ENCODE measurements around the gene GNAI1.

Gene GNAI1

DNA sequence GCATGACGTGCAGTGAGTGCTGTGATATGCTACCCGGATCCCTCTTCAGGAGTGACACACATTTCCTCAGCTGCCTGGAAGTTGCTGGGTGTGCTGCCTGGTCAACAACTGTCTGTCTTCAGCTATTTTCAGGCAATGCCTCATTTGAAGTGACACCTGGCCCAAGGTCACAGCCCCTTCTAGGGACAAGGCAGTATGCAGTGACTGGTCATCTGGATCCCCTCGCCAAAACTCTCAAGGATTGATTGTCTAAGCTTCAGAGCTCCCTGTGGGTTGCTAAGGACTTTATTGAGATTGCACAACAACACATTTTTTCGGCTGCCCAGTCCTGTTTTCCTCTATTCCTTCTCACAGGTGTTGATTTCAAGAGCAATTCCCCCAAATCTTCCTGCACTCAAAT is 108.8 kb downstream of the GNAI1 start:
- Histone ChIP-seq H3K36me3 (ENCODE audit: control insufficient read depth in 2 of 2, insufficient read depth in 2 of 2, low read length in 2 of 2) (no peaks in the 10 kb centered on the region), H3K27me3 (ENCODE audit: control insufficient read depth in 2 of 2, insufficient read depth in 2 of 2, low read length in 2 of 2) (no peaks in the 10 kb centered on the region), H3K9ac (ENCODE audit: low read depth in 1 of 2, low read length in 2 of 2) (no peak overlapping the region), H3K4me3 (ENCODE audit: low read length in 2 of 2) (no peak overlapping the region), H3K9me3 (ENCODE audit: control insufficient read depth in 2 of 2, low read length in 2 of 2) (no peaks in the 10 kb centered on the region), H3K27ac (ENCODE audit: low read depth in 2 of 2, low read length in 2 of 2) (no peak overlapping the region), H3K4me1 (ENCODE audit: control insufficient read depth in 2 of 2, insufficient read depth in 2 of 2, low read length in 2 of 2) (no peaks in the 10 kb centered on the region)

GRCh38 chr7:80244206-80244916 is 109.7 kb downstream of the GNAI1 start:
- H3K27ac ChIP-seq (ENCODE audit: low read depth in 2 of 2, low read length in 2 of 2): no peak overlapping the region
- no peak overlapping the region for H3K9ac ChIP-seq (ENCODE audit: low read depth in 1 of 2, low read length in 2 of 2)
- no peaks in the 10 kb centered on the region for H3K36me3 ChIP-seq (ENCODE audit: control insufficient read depth in 2 of 2, insufficient read depth in 2 of 2, low read length in 2 of 2)
- H3K4me1 ChIP-seq (ENCODE audit: control insufficient read depth in 2 of 2, insufficient read depth in 2 of 2, low read length in 2 of 2): no peaks in the 10 kb centered on the region
- H3K9me3 ChIP-seq (ENCODE audit: control insufficient read depth in 2 of 2, low read length in 2 of 2): no peaks in the 10 kb centered on the region
- no peak overlapping the region for H3K4me3 ChIP-seq (ENCODE audit: low read length in 2 of 2)
- H3K27me3 ChIP-seq (ENCODE audit: control insufficient read depth in 2 of 2, insufficient read depth in 2 of 2, low read length in 2 of 2): no peaks in the 10 kb centered on the region

DNA sequence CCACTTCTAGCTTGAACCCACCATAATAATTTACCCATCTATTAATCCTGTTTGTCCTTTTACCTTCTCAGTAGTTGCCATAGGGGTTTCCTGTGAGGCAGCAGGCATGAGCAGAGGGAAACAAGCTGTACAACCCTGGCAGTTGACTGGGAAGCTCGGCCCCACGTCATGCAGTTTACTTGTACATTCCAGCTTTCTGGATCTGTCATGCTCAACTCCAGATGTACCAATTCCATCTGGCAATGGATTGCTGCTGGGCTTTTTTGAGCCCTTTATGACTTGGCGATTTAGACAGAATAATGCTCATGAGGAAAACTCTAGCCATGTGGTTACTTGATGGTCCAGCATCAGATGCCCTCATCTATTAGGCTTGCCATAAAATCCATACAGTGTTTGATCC is 112.5 kb downstream of the GNAI1 start:
- H3K36me3 ChIP-seq (ENCODE audit: control insufficient read depth in 2 of 2, insufficient read depth in 2 of 2, low read length in 2 of 2): no peaks in the 10 kb centered on the region
- H3K4me3 ChIP-seq (ENCODE audit: low read length in 2 of 2): no peak overlapping the region
- no peak overlapping the region for H3K9ac ChIP-seq (ENCODE audit: low read depth in 1 of 2, low read length in 2 of 2)
- H3K9me3 ChIP-seq (ENCODE audit: control insufficient read depth in 2 of 2, low read length in 2 of 2): no peaks in the 10 kb centered on the region
- no peaks in the 10 kb centered on the region for H3K27me3 ChIP-seq (ENCODE audit: control insufficient read depth in 2 of 2, insufficient read depth in 2 of 2, low read length in 2 of 2)
- no peaks in the 10 kb centered on the region for H3K4me1 ChIP-seq (ENCODE audit: control insufficient read depth in 2 of 2, insufficient read depth in 2 of 2, low read length in 2 of 2)
- H3K27ac ChIP-seq (ENCODE audit: low read depth in 2 of 2, low read length in 2 of 2): no peak overlapping the region

DNA sequence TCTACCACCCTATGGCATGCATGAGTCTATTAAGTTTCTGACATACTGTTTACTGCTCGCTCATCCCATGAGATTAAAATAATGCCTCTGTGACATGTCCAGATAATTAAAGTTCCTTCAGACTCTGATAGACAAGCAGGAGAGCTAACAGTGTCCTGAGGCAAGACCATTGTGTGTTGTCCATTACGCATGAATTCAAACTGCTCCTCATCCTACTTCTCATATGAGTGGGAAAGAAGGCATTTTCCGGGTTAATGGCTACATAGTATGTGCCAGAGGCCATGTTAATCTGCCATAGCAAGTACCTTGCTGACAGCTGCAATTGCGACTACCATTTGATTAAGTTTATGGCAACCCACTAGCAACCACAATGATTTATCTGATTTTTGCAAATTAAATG is 113.3 kb downstream of the GNAI1 start:
- no peak overlapping the region for H3K27ac ChIP-seq (ENCODE audit: low read depth in 2 of 2, low read length in 2 of 2)
- no peaks in the 10 kb centered on the region for H3K9me3 ChIP-seq (ENCODE audit: control insufficient read depth in 2 of 2, low read length in 2 of 2)
- H3K4me1 ChIP-seq (ENCODE audit: control insufficient read depth in 2 of 2, insufficient read depth in 2 of 2, low read length in 2 of 2): no peaks in the 10 kb centered on the region
- no peaks in the 10 kb centered on the region for H3K27me3 ChIP-seq (ENCODE audit: control insufficient read depth in 2 of 2, insufficient read depth in 2 of 2, low read length in 2 of 2)
- H3K9ac ChIP-seq (ENCODE audit: low read depth in 1 of 2, low read length in 2 of 2): no peak overlapping the region
- no peak overlapping the region for H3K4me3 ChIP-seq (ENCODE audit: low read length in 2 of 2)
- H3K36me3 ChIP-seq (ENCODE audit: control insufficient read depth in 2 of 2, insufficient read depth in 2 of 2, low read length in 2 of 2): no peaks in the 10 kb centered on the region

DNA sequence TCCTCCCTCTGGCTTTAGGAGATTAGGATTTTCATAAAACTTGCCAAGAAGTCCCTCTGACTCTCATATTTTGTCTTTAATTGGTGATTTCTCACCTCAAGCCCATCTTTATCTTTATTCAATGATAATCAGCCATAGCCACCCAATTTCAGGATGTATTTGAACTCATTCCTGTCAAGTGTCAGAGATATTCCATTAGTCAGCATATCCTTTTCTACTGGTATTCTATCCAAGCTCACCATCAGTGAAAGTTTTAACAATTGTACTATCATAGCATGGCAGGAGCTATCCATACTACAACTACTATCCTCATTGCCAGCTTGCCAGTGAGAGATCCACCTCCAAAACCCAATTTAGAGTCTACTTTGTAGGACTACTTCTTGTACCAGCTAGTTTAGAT is 114.6 kb downstream of the GNAI1 start:
- H3K27ac ChIP-seq (ENCODE audit: low read depth in 2 of 2, low read length in 2 of 2): no peak overlapping the region
- no peaks in the 10 kb centered on the region for H3K9me3 ChIP-seq (ENCODE audit: control insufficient read depth in 2 of 2, low read length in 2 of 2)
- no peaks in the 10 kb centered on the region for H3K27me3 ChIP-seq (ENCODE audit: control insufficient read depth in 2 of 2, insufficient read depth in 2 of 2, low read length in 2 of 2)
- no peak overlapping the region for H3K4me3 ChIP-seq (ENCODE audit: low read length in 2 of 2)
- H3K4me1 ChIP-seq (ENCODE audit: control insufficient read depth in 2 of 2, insufficient read depth in 2 of 2, low read length in 2 of 2): no peaks in the 10 kb centered on the region
- H3K9ac ChIP-seq (ENCODE audit: low read depth in 1 of 2, low read length in 2 of 2): no peak overlapping the region
- no peaks in the 10 kb centered on the region for H3K36me3 ChIP-seq (ENCODE audit: control insufficient read depth in 2 of 2, insufficient read depth in 2 of 2, low read length in 2 of 2)

DNA sequence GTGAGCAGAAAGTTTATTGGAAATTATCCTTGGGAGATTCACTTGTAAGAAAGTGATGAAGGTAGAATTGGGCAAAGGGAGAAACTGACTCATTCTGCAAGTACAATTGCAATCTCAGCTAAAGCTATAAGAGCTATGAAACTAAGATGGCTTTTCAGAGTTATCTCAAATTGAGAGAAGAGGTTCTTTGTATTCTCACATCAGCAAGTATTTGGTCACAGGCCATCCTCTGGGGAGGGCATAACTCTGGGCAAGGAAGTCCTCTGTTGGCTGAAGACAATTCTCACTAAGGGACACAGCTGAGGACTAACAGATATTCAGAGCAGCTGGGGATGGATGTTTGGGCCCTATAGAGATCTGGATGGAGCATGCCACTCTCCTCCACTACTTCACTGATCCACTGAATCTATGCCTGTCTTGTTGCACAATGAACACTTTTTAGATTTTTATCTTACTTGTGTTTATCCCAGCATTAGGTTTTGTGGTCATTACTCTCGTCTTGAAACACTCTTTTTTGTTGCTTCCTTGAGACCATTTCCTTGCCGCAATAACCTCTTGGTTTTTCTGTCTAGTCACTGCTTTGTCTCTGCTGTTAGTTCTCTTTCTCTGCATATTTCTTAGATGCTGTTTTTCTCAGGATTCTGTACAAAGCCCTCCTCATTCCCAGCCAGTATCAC is 115.1 kb downstream of the GNAI1 start:
- no peak overlapping the region for H3K9ac ChIP-seq (ENCODE audit: low read depth in 1 of 2, low read length in 2 of 2)
- no peaks in the 10 kb centered on the region for H3K36me3 ChIP-seq (ENCODE audit: control insufficient read depth in 2 of 2, insufficient read depth in 2 of 2, low read length in 2 of 2)
- H3K27me3 ChIP-seq (ENCODE audit: control insufficient read depth in 2 of 2, insufficient read depth in 2 of 2, low read length in 2 of 2): no peaks in the 10 kb centered on the region
- H3K27ac ChIP-seq (ENCODE audit: low read depth in 2 of 2, low read length in 2 of 2): no peak overlapping the region
- H3K9me3 ChIP-seq (ENCODE audit: control insufficient read depth in 2 of 2, low read length in 2 of 2): no peaks in the 10 kb centered on the region
- H3K4me3 ChIP-seq (ENCODE audit: low read length in 2 of 2): no peak overlapping the region
- H3K4me1 ChIP-seq (ENCODE audit: control insufficient read depth in 2 of 2, insufficient read depth in 2 of 2, low read length in 2 of 2): no peaks in the 10 kb centered on the region

DNA sequence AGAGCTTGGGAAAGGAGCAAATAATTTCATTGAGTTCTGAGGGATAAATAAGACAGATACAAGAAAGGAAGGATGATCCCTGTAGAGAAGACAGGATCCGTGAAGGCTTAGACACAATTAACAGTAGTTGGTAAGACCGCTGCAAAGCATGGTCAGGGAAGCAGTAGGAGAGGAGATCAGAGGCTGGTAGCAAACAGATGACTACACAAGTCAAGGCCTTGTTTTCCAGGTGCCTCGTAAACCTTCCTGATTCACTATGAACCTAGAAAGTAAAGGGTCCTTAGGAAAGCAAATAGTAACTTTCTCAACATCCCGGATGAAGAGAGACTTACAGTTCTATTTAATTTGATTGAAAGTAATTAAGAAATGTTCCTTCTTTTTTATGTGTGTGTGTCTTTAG is 118.6 kb downstream of the GNAI1 start:
- Histone ChIP-seq H3K36me3 (ENCODE audit: control insufficient read depth in 2 of 2, insufficient read depth in 2 of 2, low read length in 2 of 2) (no peaks in the 10 kb centered on the region), H3K27me3 (ENCODE audit: control insufficient read depth in 2 of 2, insufficient read depth in 2 of 2, low read length in 2 of 2) (no peaks in the 10 kb centered on the region), H3K4me1 (ENCODE audit: control insufficient read depth in 2 of 2, insufficient read depth in 2 of 2, low read length in 2 of 2) (no peaks in the 10 kb centered on the region), H3K9me3 (ENCODE audit: control insufficient read depth in 2 of 2, low read length in 2 of 2) (no peaks in the 10 kb centered on the region), H3K9ac (ENCODE audit: low read depth in 1 of 2, low read length in 2 of 2) (no peak overlapping the region), H3K4me3 (ENCODE audit: low read length in 2 of 2) (no peak overlapping the region), H3K27ac (ENCODE audit: low read depth in 2 of 2, low read length in 2 of 2) (no peak overlapping the region)

DNA sequence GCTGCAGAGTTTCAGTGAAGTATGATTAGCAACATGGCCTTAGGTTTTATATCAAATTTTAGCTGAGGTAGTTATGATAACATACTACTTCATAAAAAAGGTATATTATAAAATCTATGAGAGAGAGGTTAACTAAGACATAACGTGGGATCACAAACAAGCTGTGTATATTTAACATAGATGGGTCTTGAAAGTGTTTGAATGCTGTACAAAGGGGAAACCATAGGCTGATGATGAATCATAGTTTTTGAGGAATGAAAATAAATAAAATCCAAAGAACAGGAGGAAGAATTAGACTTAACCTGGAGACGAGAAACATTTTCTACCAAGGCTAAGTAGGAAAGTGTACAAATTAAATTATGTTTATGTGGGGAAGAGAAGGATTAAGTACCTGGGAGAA is 119.0 kb downstream of the GNAI1 start:
- no peak overlapping the region for H3K4me3 ChIP-seq (ENCODE audit: low read length in 2 of 2)
- H3K36me3 ChIP-seq (ENCODE audit: control insufficient read depth in 2 of 2, insufficient read depth in 2 of 2, low read length in 2 of 2): no peaks in the 10 kb centered on the region
- H3K4me1 ChIP-seq (ENCODE audit: control insufficient read depth in 2 of 2, insufficient read depth in 2 of 2, low read length in 2 of 2): no peaks in the 10 kb centered on the region
- H3K9me3 ChIP-seq (ENCODE audit: control insufficient read depth in 2 of 2, low read length in 2 of 2): no peaks in the 10 kb centered on the region
- no peak overlapping the region for H3K9ac ChIP-seq (ENCODE audit: low read depth in 1 of 2, low read length in 2 of 2)
- no peaks in the 10 kb centered on the region for H3K27me3 ChIP-seq (ENCODE audit: control insufficient read depth in 2 of 2, insufficient read depth in 2 of 2, low read length in 2 of 2)
- no peak overlapping the region for H3K27ac ChIP-seq (ENCODE audit: low read depth in 2 of 2, low read length in 2 of 2)

DNA sequence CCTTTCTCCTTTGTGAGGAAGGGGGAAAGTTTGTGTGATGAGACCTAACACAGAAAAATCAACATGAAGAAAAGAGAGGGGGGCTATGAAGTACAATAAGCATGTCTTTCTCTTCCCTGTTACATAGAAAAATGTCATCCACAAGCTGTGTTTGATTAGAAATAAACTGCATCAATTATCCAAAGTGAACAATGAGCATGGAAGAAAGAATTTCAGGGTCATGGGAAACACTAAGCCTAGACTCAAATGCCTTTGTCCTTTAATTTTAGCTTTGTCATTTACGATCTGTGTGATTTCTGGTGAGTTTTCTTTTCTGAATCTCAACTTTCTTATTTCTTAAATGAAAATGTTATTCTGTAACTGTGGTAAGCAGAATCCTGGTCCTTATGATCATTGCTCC is 121.0 kb downstream of the GNAI1 start:
- Histone ChIP-seq H3K36me3 (ENCODE audit: control insufficient read depth in 2 of 2, insufficient read depth in 2 of 2, low read length in 2 of 2) (no peaks in the 10 kb centered on the region), H3K4me1 (ENCODE audit: control insufficient read depth in 2 of 2, insufficient read depth in 2 of 2, low read length in 2 of 2) (no peaks in the 10 kb centered on the region), H3K9ac (ENCODE audit: low read depth in 1 of 2, low read length in 2 of 2) (no peak overlapping the region), H3K27me3 (ENCODE audit: control insufficient read depth in 2 of 2, insufficient read depth in 2 of 2, low read length in 2 of 2) (no peaks in the 10 kb centered on the region), H3K9me3 (ENCODE audit: control insufficient read depth in 2 of 2, low read length in 2 of 2) (no peaks in the 10 kb centered on the region), H3K27ac (ENCODE audit: low read depth in 2 of 2, low read length in 2 of 2) (no peak overlapping the region), H3K4me3 (ENCODE audit: low read length in 2 of 2) (no peak overlapping the region)

GRCh38 chr7:80257756-80258155 is 123.1 kb downstream of the GNAI1 start:
- Histone ChIP-seq H3K27me3 (ENCODE audit: control insufficient read depth in 2 of 2, insufficient read depth in 2 of 2, low read length in 2 of 2) (no peaks in the 10 kb centered on the region), H3K36me3 (ENCODE audit: control insufficient read depth in 2 of 2, insufficient read depth in 2 of 2, low read length in 2 of 2) (no peaks in the 10 kb centered on the region), H3K9ac (ENCODE audit: low read depth in 1 of 2, low read length in 2 of 2) (no peak overlapping the region), H3K27ac (ENCODE audit: low read depth in 2 of 2, low read length in 2 of 2) (no peak overlapping the region), H3K4me1 (ENCODE audit: control insufficient read depth in 2 of 2, insufficient read depth in 2 of 2, low read length in 2 of 2) (no peaks in the 10 kb centered on the region), H3K4me3 (ENCODE audit: low read length in 2 of 2) (no peak overlapping the region), H3K9me3 (ENCODE audit: control insufficient read depth in 2 of 2, low read length in 2 of 2) (no peaks in the 10 kb centered on the region)

Data from mucosa of rectum (tissue), 2 donors.